Transverse colon (tissue), 4 donors: ENCODE measurements around the gene DNAJC6. TPM values are rescaled to one million over a fixed set of nuclear protein-coding genes. Genes with fewer than 3 reads are reported as not detected.

Experiments used
- DNase-seq: peaks from one replicate; pipeline ENCODE4 v3.0.0-alpha.2; 2019
- H3K27ac ChIP-seq, 4 donors: fragments of 200-600 bp; sonication (generic); 2 replicates each; pipeline ENCODE4 v1.5.1; 2016 to 2018; ENCODE audit warnings: inconsistent platforms in 4 of 4
- H3K27me3 ChIP-seq: fragments of 200-600 bp; sonication (generic); 2 replicates; pipeline ENCODE4 v1.5.1; 2017; ENCODE audit warnings: inconsistent platforms
- H3K36me3 ChIP-seq, 4 donors: fragments of 200-600 bp; sonication (generic); 2 replicates each; pipeline ENCODE4 v1.5.1; 2017 to 2019; ENCODE audit warnings: inconsistent platforms in 4 of 4
- H3K4me1 ChIP-seq, 4 donors: fragments of 200-600 bp; sonication (generic); 2 replicates each; pipeline ENCODE4 v1.5.1; 2017 to 2020; ENCODE audit warnings: inconsistent platforms in 4 of 4
- H3K4me3 ChIP-seq, 4 donors: fragments of 200-600 bp; sonication (generic); 1 replicate in 1 of 4; 2 replicates in 3 of 4; pipeline versions ENCODE4 v1.5.1 to v1.6.1; 2017 to 2019; ENCODE audit warnings: inconsistent platforms in 4 of 4
- H3K9me3 ChIP-seq, 2 donors: fragments of 200-600 bp; sonication (generic); 2 replicates each; pipeline ENCODE4 v1.5.1; 2017 to 2019; ENCODE audit warnings: inconsistent platforms in 2 of 2
- EP300 ChIP-seq: sonication (generic); formaldehyde crosslinking; IDR thresholded peaks from one replicate; pipeline ENCODE4 v1.6.1; 2017; ENCODE audit warnings: antibody characterized with exemption, low read depth
- POLR2A ChIP-seq: fragments of 450-650 bp; IDR thresholded peaks from one replicate; pipeline ENCODE4 v1.6.1; 2016; ENCODE audit warnings: antibody characterized with exemption, mild to moderate bottlenecking, moderate library complexity
- POLR2AphosphoS5 ChIP-seq, 3 donors: sonication (generic); formaldehyde crosslinking; IDR thresholded peaks; one replicate each; pipeline ENCODE4 v1.6.1; 2016; ENCODE audit warnings: antibody characterized with exemption in 3 of 3
- WGBS, 2 donors: methylation state at CpG; one replicate each; pipeline ENCODE4 v1.1.5; 2018; ENCODE audit warnings: low coverage in 1 of 2; 5-methylcytosine and 5-hydroxymethylcytosine counted together
- in situ Hi-C, 4 donors: fragments of 200-750 bp; cut with MboI; loops; one replicate each; pipeline versions ENCODE4 v1.15.0 to v1.15.1; 2017; ENCODE audit warnings: low sequenced_read_pairs in 3 of 4, low pct_ligation_motif_present in 1 of 4, low pct_unique_long_range_greater_than_20kb in 1 of 4
- intact Hi-C: fragments of 100-400 bp; cut with DNase I; formaldehyde crosslinking; loops from one replicate; pipeline ENCODE4 v1.15.1; 2023; ENCODE audit warnings: low total_unique reads
- total RNA-seq, 4 donors: library from RNA; depleted of rRNA; stranded (reverse); fragments of >200 nt; gene quantifications; one replicate each; pipeline ENCODE4 v1.1.0, GENCODE V29; 2016
- TF ChIP-seq, protein P1 (sequence below), 5 experiments: fragments of 200-600 bp in 3 of 5; fragments of 450-650 bp in 2 of 5; sonication (generic) in 3 of 5; IDR thresholded peaks; 1 replicate in 2 of 5; 2 replicates in 3 of 5; pipeline ENCODE4 v1.5.1; 2016 to 2017; ENCODE audit warnings: antibody characterized with exemption in 5 of 5, inconsistent platforms in 3 of 5, mild to moderate bottlenecking in 2 of 5, moderate library complexity in 1 of 5

The DNAJC6 gene
- total RNA-seq, 4 donors from 2014 or later = 0.40 to 2.7 (median 1.7) TPM

DNA sequence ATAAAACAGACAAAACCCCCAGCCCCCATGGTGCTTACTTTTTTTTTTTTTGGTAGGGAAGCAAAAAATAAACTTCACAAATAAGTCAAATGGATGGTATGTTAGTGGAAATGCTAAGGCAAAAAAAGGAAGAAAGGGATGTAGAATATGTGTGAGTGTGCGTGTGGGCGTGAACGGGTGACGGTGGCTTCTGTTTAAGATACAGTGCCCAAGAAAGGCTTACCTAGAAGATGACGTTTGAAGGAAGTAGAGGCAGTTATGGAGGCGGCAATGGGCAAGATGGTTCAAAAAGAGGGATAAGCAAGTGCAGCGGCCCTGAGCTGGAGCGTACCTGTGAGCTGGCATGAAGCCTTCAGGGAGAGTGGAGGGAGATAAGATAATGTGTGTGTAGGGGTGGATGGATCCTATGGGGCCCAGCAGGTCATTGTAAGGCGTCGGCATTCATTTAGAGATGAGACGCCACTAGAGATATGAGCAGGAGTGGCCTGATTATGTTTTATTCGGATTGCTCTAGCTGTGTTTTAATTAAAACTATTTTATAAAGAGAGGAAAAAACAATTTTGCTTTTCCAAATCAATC, 131.1 kb downstream of the DNAJC6 start:
- Histone ChIP-seq H3K9me3 (no peaks in the 10 kb centered on the region), H3K27me3 (no peaks in the 10 kb centered on the region), H3K36me3 (no peaks in the 10 kb centered on the region), H3K4me3 (no peak overlapping the region), H3K27ac (no peak overlapping the region), H3K4me1 (no peaks in the 10 kb centered on the region)
- TF ChIP-seq, protein P1, sequence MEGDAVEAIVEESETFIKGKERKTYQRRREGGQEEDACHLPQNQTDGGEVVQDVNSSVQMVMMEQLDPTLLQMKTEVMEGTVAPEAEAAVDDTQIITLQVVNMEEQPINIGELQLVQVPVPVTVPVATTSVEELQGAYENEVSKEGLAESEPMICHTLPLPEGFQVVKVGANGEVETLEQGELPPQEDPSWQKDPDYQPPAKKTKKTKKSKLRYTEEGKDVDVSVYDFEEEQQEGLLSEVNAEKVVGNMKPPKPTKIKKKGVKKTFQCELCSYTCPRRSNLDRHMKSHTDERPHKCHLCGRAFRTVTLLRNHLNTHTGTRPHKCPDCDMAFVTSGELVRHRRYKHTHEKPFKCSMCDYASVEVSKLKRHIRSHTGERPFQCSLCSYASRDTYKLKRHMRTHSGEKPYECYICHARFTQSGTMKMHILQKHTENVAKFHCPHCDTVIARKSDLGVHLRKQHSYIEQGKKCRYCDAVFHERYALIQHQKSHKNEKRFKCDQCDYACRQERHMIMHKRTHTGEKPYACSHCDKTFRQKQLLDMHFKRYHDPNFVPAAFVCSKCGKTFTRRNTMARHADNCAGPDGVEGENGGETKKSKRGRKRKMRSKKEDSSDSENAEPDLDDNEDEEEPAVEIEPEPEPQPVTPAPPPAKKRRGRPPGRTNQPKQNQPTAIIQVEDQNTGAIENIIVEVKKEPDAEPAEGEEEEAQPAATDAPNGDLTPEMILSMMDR (IDR thresholded peaks at IDR 0.05) = no peak
- TF ChIP-seq POLR2AphosphoS5 (IDR thresholded peaks at IDR 0.05) (no peak), EP300 (no peak), POLR2A (no peak)
- WGBS, 2 donors = 85 to 92% methylated on average over 12 of the region's 12 CpGs
- DNase-seq = no peak
- intact Hi-C loops (no loop called here), in situ Hi-C loops (loop anchor here in 2 of 4 donors (25.0 kb wide), 1 partner anchor 247 kb away; no protein-coding TSS in a partner anchor)

DNA sequence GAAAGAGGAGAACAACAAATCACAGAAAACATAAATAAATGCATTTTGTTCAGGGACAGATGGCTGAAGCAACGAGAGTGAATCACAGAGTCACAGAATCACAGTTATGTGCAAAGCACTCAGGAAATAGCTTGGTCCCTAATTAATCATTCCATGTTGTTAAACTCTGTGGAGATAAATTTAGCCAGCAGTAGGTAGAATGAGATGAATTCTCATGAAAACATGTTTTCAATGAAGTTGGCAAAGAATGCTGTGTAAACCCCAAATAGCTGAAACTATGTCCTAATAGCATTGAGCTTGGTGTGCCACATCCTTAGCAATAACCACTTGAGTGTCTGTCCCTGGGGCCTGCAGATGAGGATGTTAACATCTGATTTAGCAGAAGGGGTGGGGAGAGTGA, 131.6 kb downstream of the DNAJC6 start:
- Histone ChIP-seq H3K4me3 (no peak overlapping the region), H3K27me3 (no peaks in the 10 kb centered on the region), H3K4me1 (no peaks in the 10 kb centered on the region), H3K36me3 (no peaks in the 10 kb centered on the region), H3K9me3 (no peaks in the 10 kb centered on the region), H3K27ac (no peak overlapping the region)
- TF ChIP-seq, protein P1 (IDR thresholded peaks at IDR 0.05) = no peak
- TF ChIP-seq POLR2AphosphoS5 (IDR thresholded peaks at IDR 0.05) = no peak
- 57 to 81% methylated on average over 1 of the region's 1 CpG for WGBS, 2 donors
- in situ Hi-C loops (loop anchor here in 2 of 4 donors (25.0 kb wide), 1 partner anchor 246 kb away; no protein-coding TSS in a partner anchor), intact Hi-C loops (no loop called here)
- no peak for DNase-seq

DNA sequence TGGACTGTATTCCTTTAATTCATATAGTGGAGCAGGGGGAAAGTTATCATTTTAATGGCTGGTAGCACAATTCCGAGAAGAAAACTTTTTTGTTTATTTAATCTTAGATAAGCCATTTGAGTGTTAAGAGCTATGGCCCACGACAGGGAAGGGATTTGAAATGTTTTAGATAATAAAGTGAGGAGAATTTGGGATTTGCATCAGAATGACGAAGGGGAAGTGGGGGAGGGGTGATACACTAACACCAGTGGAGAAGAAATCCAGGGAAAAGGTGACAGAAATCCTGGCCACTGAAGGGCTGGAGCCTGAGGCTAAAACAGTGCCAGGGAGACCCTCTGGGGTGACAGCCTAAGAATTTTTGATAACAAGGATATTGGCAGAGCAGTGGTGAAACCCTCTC, 132.1 kb downstream of the DNAJC6 start:
- in situ Hi-C loops (loop anchor here in 2 of 4 donors (25.0 kb wide), 1 partner anchor 246 kb away; no protein-coding TSS in a partner anchor), intact Hi-C loops (no loop called here)
- WGBS, 2 donors = 44 to 50% methylated on average over 3 of the region's 3 CpGs
- Histone ChIP-seq H3K4me3 (no peak overlapping the region), H3K9me3 (no peaks in the 10 kb centered on the region), H3K4me1 (no peaks in the 10 kb centered on the region), H3K27ac (no peak overlapping the region), H3K27me3 (no peaks in the 10 kb centered on the region), H3K36me3 (no peaks in the 10 kb centered on the region)
- no peak for TF ChIP-seq POLR2AphosphoS5 (IDR thresholded peaks at IDR 0.05)
- TF ChIP-seq, protein P1 (IDR thresholded peaks at IDR 0.05) = no peak
- TF ChIP-seq POLR2A = no peak
- DNase-seq = no peak

DNA sequence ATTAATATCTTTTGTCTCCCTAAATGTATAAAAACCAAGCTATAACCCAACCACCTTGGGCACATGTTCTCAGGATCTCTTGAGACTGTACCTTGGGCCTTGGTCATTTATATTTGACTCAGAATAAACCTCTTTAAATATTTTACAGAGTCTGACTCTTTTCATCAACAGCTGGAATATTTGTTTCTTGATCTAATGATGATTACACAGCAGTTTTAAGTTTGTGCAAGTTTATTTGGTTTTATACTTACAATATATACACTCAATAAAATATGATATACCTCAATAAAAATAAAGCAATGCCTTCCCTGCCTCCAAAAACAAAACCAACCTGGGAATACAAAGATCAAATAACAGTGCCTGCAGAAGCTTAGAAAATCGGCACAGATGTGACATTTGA, 133.1 kb downstream of the DNAJC6 start:
- 70 to 100% methylated on average over 1 of the region's 1 CpG for WGBS, 2 donors
- H3K27me3 ChIP-seq = no peaks in the 10 kb centered on the region
- intact Hi-C loops = no loop called here

More for the DNA sequence above, 133.1 kb downstream of the DNAJC6 start:
- no peak for DNase-seq
- no peaks in the 10 kb centered on the region for H3K36me3 ChIP-seq
- TF ChIP-seq POLR2A = no peak
- TF ChIP-seq, protein P1 (IDR thresholded peaks at IDR 0.05) = no peak
- TF ChIP-seq POLR2AphosphoS5 (IDR thresholded peaks at IDR 0.05) = no peak
- TF ChIP-seq EP300 = no peak
- H3K9me3 ChIP-seq = no peaks in the 10 kb centered on the region
- H3K4me3 ChIP-seq = no peak overlapping the region
- H3K4me1 ChIP-seq = no peaks in the 10 kb centered on the region
- in situ Hi-C loops = loop anchor here in 2 of 4 donors (25.0 kb wide), 1 partner anchor 245 kb away; no protein-coding TSS in a partner anchor
- no peak overlapping the region for H3K27ac ChIP-seq
